ENCODE results near the gene PPCS. TPM values are rescaled to one million over a fixed set of nuclear protein-coding genes. Genes with fewer than 3 reads are reported as not detected.
A peak's percentile ranks its signal among the peaks of the same experiment; 100 is the strongest.

PPCS gene
- total RNA-seq, 2 donors from 2014 or later, result 53.0 to 63.6 TPM

DNA sequence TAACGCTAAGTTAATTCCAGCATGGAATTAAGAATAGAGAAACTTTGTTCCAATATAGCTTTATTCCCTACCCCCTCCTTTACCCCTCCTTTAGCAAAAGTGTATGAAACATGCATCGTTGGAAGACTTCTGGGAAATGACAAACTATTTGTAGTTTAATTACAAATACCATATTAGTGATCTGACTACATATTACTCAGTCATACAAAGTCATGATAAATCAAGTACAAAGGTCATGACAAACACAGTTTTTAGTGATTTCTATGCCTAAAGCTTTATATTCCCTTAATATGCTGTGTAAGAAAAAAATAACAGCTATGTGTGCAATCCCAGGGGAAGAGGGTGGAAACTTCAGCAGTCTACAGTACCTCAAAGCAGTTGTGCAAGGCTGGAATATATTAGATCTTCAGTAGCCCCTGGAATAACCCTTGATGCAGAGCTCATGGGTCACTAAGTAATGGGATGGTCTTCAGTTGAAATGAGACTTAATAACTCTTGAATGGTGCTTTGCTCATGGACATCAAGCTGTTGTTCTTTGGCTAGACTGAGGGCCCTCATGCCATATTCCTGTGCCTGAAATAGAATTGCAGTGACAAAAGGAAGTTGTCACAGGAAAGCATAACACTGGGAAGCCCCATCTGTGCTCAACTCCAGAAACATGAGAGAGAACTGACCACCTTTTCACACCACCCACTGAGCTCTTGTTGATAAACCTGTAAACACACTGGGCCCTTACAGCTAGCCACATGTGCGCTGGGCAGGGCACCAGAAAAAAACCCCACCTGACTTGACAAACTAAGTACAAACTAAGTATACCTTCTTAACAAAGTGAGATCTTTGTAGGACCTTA is 25.8 kb upstream of the PPCS start:
- no peak overlapping the region for H3K27ac Mint-ChIP-seq
- DNase-seq, result no peak

DNA sequence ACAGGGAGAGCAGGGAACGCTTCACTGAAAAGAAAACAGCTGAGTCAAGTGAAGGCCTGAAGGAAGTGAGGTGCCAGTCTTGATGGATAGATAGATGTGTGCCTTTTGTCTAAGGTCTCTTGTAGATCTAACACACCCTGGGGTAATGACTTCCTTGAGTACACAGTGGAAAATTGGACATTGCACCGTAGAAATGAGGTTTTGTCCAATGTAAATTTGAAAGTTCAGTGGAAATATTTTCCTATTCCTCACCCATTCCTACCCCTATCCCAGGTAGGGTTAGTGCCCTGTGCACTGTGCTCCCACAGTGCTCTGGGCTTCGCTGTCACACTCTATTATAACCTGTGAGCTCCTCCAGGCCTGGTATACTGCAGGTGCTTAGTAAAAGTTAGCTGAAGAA is 24.8 kb upstream of the PPCS start:
- ATAC-seq (replicated peaks in 1 of 2) (no peak), DNase-seq (no peak)
- Mint-ChIP-seq H3K36me3 (ENCODE audit: insufficient read depth in 2 of 2) (no peaks in the 10 kb centered on the region), H3K9me3 (no peaks in the 10 kb centered on the region), H3K27me3 (ENCODE audit: low read depth) (no peaks in the 10 kb centered on the region), H3K4me1 (ENCODE audit: low read depth) (no peaks in the 10 kb centered on the region), H3K27ac (no peak overlapping the region), H3K4me3 (no peak overlapping the region)

More for the DNA sequence above, 25.8 kb upstream of the PPCS start:
- Mint-ChIP-seq H3K36me3 (ENCODE audit: insufficient read depth in 2 of 2) (no peaks in the 10 kb centered on the region), H3K9me3 (no peaks in the 10 kb centered on the region), H3K27me3 (ENCODE audit: low read depth) (no peaks in the 10 kb centered on the region), H3K4me1 (ENCODE audit: low read depth) (no peaks in the 10 kb centered on the region), H3K4me3 (no peak overlapping the region)
- ATAC-seq (replicated peaks in 1 of 2), result peak in 1 of 2 donors; percentile 49

- Mint-ChIP-seq H3K4me3 (no peak overlapping the region), H3K27ac (no peak overlapping the region), H3K27me3 (ENCODE audit: low read depth) (no peaks in the 10 kb centered on the region), H3K36me3 (ENCODE audit: insufficient read depth in 2 of 2) (no peaks in the 10 kb centered on the region), H3K4me1 (ENCODE audit: low read depth) (no peaks in the 10 kb centered on the region), H3K9me3 (no peaks in the 10 kb centered on the region)
- DNase-seq, result no peak
- ATAC-seq (replicated peaks in 1 of 2), result no peak
These were observed 23.6 kb upstream of the PPCS start for GRCh38 chr1:42432714-42433113.

- Mint-ChIP-seq H3K27ac (no peak overlapping the region), H3K9me3 (no peaks in the 10 kb centered on the region), H3K36me3 (ENCODE audit: insufficient read depth in 2 of 2) (no peaks in the 10 kb centered on the region), H3K4me3 (no peak overlapping the region), H3K27me3 (ENCODE audit: low read depth) (no peaks in the 10 kb centered on the region), H3K4me1 (ENCODE audit: low read depth) (no peaks in the 10 kb centered on the region)
- DNase-seq (no peak), ATAC-seq (replicated peaks in 1 of 2) (no peak)
These were observed 23.0 kb upstream of the PPCS start for GRCh38 chr1:42433369-42433768.

- Mint-ChIP-seq H3K4me3 (no peak overlapping the region), H3K9me3 (no peaks in the 10 kb centered on the region), H3K27ac (no peak overlapping the region), H3K4me1 (ENCODE audit: low read depth) (no peaks in the 10 kb centered on the region), H3K36me3 (ENCODE audit: insufficient read depth in 2 of 2) (no peaks in the 10 kb centered on the region), H3K27me3 (ENCODE audit: low read depth) (no peaks in the 10 kb centered on the region)
- DNase-seq, result no peak
- ATAC-seq (replicated peaks in 1 of 2), result no peak
These were observed 22.0 kb upstream of the PPCS start for GRCh38 chr1:42434340-42434739.

GRCh38 chr1:42439940-42440339 is 16.4 kb upstream of the PPCS start:
- Mint-ChIP-seq H3K27me3 (ENCODE audit: low read depth) (no peaks in the 10 kb centered on the region), H3K9me3 (no peaks in the 10 kb centered on the region), H3K4me3 (no peak overlapping the region), H3K4me1 (ENCODE audit: low read depth) (no peaks in the 10 kb centered on the region), H3K27ac (no peak overlapping the region), H3K36me3 (ENCODE audit: insufficient read depth in 2 of 2) (no peaks in the 10 kb centered on the region)
- no peak for ATAC-seq (replicated peaks in 1 of 2)
- no peak for DNase-seq

- H3K27ac Mint-ChIP-seq, result no peak overlapping the region
- no peaks in the 10 kb centered on the region for H3K9me3 Mint-ChIP-seq
- no peaks in the 10 kb centered on the region for H3K27me3 Mint-ChIP-seq (ENCODE audit: low read depth)
- no peaks in the 10 kb centered on the region for H3K36me3 Mint-ChIP-seq (ENCODE audit: insufficient read depth in 2 of 2)
- no peak overlapping the region for H3K4me3 Mint-ChIP-seq
- H3K4me1 Mint-ChIP-seq (ENCODE audit: low read depth), result no peaks in the 10 kb centered on the region
- ATAC-seq (replicated peaks in 1 of 2) (no peak), DNase-seq (no peak)
These were observed 13.7 kb upstream of the PPCS start for GRCh38 chr1:42442662-42443061.

GRCh38 chr1:42449256-42449655 is 7.1 kb upstream of the PPCS start:
- Mint-ChIP-seq H3K9me3 (no peaks in the 10 kb centered on the region), H3K36me3 (ENCODE audit: insufficient read depth in 2 of 2) (no peaks in the 10 kb centered on the region), H3K27ac (no peak overlapping the region), H3K4me1 (ENCODE audit: low read depth) (peaks cover 8% of the 10 kb centered on the region), H3K4me3 (no peak overlapping the region), H3K27me3 (ENCODE audit: low read depth) (no peaks in the 10 kb centered on the region)
- no peak for ATAC-seq (replicated peaks in 1 of 2)
- no peak for DNase-seq

DNA sequence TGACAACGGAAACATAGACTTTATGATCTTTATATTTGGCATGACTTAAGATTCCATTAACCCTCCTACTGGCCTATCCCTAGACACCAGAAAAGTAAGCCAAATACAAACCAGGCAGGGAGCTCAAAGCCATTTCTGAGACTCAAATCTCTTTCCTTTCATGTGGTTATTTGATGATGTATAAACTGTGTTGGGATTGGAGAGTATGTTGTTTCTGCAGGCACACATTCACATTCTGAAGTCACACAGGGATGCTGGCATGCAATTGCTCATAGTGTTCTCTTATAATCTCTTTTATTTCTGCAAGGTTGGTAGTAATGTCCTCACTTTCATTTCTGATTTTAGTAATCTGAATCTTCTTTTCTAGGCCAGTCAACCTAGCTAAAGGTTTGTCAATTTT is 6.3 kb upstream of the PPCS start:
- no peaks in the 10 kb centered on the region for H3K9me3 Mint-ChIP-seq
- no peak overlapping the region for H3K4me3 Mint-ChIP-seq
- H3K27ac Mint-ChIP-seq, result no peak overlapping the region
- DNase-seq, result peak; percentile 6 to 10
- peaks cover 8% of the 10 kb centered on the region for H3K4me1 Mint-ChIP-seq (ENCODE audit: low read depth)
- peak; percentile 83 to 93 for ATAC-seq (replicated peaks in 1 of 2)
- H3K36me3 Mint-ChIP-seq (ENCODE audit: insufficient read depth in 2 of 2), result no peaks in the 10 kb centered on the region
- no peaks in the 10 kb centered on the region for H3K27me3 Mint-ChIP-seq (ENCODE audit: low read depth)

DNA sequence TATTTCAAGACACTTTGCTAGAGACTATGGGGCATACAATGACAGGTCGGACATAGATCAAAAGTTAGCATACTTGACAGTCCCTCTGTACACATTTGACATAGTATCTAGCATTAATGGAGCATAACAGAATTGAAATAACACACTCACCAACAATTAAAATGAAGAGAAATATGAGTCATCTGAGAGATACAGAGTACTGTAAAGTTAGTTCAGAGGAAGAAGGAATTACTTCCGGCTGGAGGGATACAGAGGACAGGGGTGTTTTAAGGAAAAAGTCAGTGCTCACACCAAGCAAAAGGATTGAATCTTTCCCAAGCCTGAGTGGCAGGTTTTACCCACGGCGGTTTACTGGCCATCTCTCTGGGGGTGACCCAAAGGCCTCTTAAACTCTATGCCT is 3.0 kb upstream of the PPCS start:
- no peak for ATAC-seq (replicated peaks in 1 of 2)
- no peak for DNase-seq
- H3K27ac Mint-ChIP-seq, result no peak overlapping the region
- no peak overlapping the region for H3K4me3 Mint-ChIP-seq
- H3K27me3 Mint-ChIP-seq (ENCODE audit: low read depth), result no peaks in the 10 kb centered on the region
- H3K4me1 Mint-ChIP-seq (ENCODE audit: low read depth), result peaks cover 30% of the 10 kb centered on the region
- peaks cover 9 to 10% of the 10 kb centered on the region in 2 donors for H3K36me3 Mint-ChIP-seq (ENCODE audit: insufficient read depth in 2 of 2)
- no peaks in the 10 kb centered on the region for H3K9me3 Mint-ChIP-seq

GRCh38 chr1:42454403-42454802 is 1.9 kb upstream of the PPCS start:
- H3K4me1 Mint-ChIP-seq (ENCODE audit: low read depth), result peaks cover 36% of the 10 kb centered on the region
- H3K27me3 Mint-ChIP-seq (ENCODE audit: low read depth), result no peaks in the 10 kb centered on the region
- ATAC-seq (replicated peaks in 1 of 2) (no peak), DNase-seq (no peak)
- H3K36me3 Mint-ChIP-seq (ENCODE audit: insufficient read depth in 2 of 2), result peaks cover 9 to 13% of the 10 kb centered on the region in 2 donors
- no peak overlapping the region for H3K27ac Mint-ChIP-seq
- H3K4me3 Mint-ChIP-seq, result no peak overlapping the region
- H3K9me3 Mint-ChIP-seq, result no peaks in the 10 kb centered on the region

DNA sequence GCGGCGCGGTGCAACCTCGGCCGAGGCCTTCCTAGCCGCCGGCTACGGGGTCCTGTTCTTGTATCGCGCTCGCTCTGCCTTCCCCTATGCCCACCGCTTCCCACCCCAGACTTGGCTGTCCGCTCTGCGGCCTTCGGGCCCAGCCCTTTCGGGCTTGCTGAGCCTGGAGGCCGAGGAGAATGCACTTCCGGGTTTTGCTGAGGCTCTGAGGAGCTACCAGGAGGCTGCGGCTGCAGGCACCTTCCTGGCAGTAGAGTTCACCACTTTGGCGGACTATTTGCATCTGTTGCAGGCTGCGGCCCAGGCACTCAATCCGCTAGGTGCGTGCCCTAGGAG is 379 bp downstream of the PPCS start:
- peaks cover 30% of the 10 kb centered on the region for H3K4me1 Mint-ChIP-seq (ENCODE audit: low read depth)
- peak overlapping the region; percentile 83 to 86 for H3K4me3 Mint-ChIP-seq
- DNase-seq (peak; percentile 63 to 67), ATAC-seq (replicated peaks in 1 of 2) (peak; percentile 58 to 71)
- no peaks in the 10 kb centered on the region for H3K27me3 Mint-ChIP-seq (ENCODE audit: low read depth)
- H3K36me3 Mint-ChIP-seq (ENCODE audit: insufficient read depth in 2 of 2), result peaks cover 12 to 17% of the 10 kb centered on the region in 2 donors
- no peaks in the 10 kb centered on the region for H3K9me3 Mint-ChIP-seq
- H3K27ac Mint-ChIP-seq, result peak overlapping the region; percentile 97

- peaks cover 10 to 17% of the 10 kb centered on the region in 2 donors for H3K36me3 Mint-ChIP-seq (ENCODE audit: insufficient read depth in 2 of 2)
These were observed 4.9 kb downstream of the PPCS start for GRCh38 chr1:42461196-42461595.

More at GRCh38 chr1:42461196-42461595, 4.9 kb downstream of the PPCS start:
- H3K4me1 Mint-ChIP-seq (ENCODE audit: low read depth), result peaks cover 43% of the 10 kb centered on the region
- H3K27ac Mint-ChIP-seq, result no peak overlapping the region
- no peak for ATAC-seq (replicated peaks in 1 of 2)
- H3K27me3 Mint-ChIP-seq (ENCODE audit: low read depth), result no peaks in the 10 kb centered on the region
- DNase-seq, result no peak
- no peak overlapping the region for H3K4me3 Mint-ChIP-seq
- no peaks in the 10 kb centered on the region for H3K9me3 Mint-ChIP-seq
